Upper lobe of right lung (tissue), 1 donor: Measurements from ENCODE around the gene LPP. TPM values are rescaled to one million over a fixed set of nuclear protein-coding genes. Genes with fewer than 3 reads are reported as not detected.

Experiments used
- ATAC-seq: fragments of 200-7000 bp; cut with Tn5 transposase; one replicate; pipeline ENCODE4 v1.9.1; 2020; ENCODE audit warnings: mild to moderate bottlenecking, moderate library complexity
- DNase-seq: peaks from one replicate; pipeline ENCODE4 v3.0.0-alpha.2; 2020
- H3K27ac ChIP-seq: fragments of 200-600 bp; one replicate; pipeline ENCODE4 v1.8.0; 2022
- H3K27me3 ChIP-seq: fragments of 200-600 bp; one replicate; pipeline ENCODE4 v1.8.0; 2022; ENCODE audit warnings: mild to moderate bottlenecking
- H3K36me3 ChIP-seq: fragments of 200-600 bp; one replicate; pipeline ENCODE4 v1.8.0; 2022
- H3K4me1 ChIP-seq: fragments of 200-600 bp; one replicate; pipeline ENCODE4 v1.8.0; 2022
- H3K4me3 ChIP-seq: fragments of 200-600 bp; one replicate; pipeline ENCODE4 v1.8.0; 2022; ENCODE audit warnings: mild to moderate bottlenecking
- H3K9me3 ChIP-seq: fragments of 200-600 bp; one replicate; pipeline ENCODE4 v1.8.0; 2022
- intact Hi-C: fragments of 100-400 bp; cut with DNase I; formaldehyde crosslinking; loops from one replicate; pipeline ENCODE4 v1.11.0; 2022
- total RNA-seq: library from RNA; stranded (reverse); fragmentation: NEBNext Ultra II Directional; extraction: Animal tissue kit (Norgen Biotek cat#: 25700); gene quantifications from one replicate; pipeline ENCODE4 v1.2.1, GENCODE V29; 2021
- TF ChIP-seq, protein P1 (sequence below): fragments of 200-600 bp; IDR thresholded peaks from one replicate; pipeline ENCODE4 v1.8.0; 2022; ENCODE audit warnings: antibody characterized with exemption
- donor health status: DM: no; HTN: yes; CAD: no; lungs with severe emphysema.

Gene LPP
- total RNA-seq, 1 donor from 2014 or later = 191 TPM

DNA sequence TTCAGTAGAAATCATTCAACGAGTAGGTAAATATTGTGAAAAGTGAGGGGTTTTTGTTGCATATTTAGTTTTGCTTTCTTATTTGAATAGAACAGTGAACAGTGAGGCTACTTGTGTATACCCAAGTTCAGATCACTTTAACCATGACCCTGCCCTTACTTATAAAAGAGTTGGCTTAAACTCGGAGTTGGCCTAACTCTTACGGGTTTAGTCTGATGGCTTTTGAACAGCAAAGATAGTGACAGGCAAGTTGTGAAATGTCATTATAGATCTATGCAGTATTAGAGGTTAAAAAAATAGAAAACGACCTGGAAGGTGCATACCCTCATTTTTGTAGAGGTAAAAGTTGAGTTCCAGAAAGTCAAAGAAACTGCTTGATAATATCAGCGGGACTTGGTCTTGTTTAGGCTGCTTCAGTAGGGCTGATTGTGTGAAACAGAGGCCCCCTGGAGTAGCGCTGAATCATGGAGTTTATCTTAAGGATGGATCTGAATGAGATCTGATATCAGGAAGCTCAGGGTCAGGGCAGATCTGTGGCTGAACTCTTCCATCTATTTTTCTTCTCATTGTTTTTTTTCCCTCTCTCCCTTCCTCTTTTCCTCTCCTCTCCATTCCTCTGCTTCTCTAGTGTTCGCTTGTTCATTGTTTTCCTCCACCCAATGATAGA, 359.8 kb downstream of the LPP start:
- H3K36me3 ChIP-seq = no peaks in the 10 kb centered on the region
- no peak overlapping the region for H3K4me3 ChIP-seq
- intact Hi-C loops = no loop called here
- H3K27ac ChIP-seq = no peak overlapping the region
- TF ChIP-seq, protein P1, sequence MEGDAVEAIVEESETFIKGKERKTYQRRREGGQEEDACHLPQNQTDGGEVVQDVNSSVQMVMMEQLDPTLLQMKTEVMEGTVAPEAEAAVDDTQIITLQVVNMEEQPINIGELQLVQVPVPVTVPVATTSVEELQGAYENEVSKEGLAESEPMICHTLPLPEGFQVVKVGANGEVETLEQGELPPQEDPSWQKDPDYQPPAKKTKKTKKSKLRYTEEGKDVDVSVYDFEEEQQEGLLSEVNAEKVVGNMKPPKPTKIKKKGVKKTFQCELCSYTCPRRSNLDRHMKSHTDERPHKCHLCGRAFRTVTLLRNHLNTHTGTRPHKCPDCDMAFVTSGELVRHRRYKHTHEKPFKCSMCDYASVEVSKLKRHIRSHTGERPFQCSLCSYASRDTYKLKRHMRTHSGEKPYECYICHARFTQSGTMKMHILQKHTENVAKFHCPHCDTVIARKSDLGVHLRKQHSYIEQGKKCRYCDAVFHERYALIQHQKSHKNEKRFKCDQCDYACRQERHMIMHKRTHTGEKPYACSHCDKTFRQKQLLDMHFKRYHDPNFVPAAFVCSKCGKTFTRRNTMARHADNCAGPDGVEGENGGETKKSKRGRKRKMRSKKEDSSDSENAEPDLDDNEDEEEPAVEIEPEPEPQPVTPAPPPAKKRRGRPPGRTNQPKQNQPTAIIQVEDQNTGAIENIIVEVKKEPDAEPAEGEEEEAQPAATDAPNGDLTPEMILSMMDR = no peak
- ATAC-seq (no peak), DNase-seq (no peak)
- H3K9me3 ChIP-seq = no peaks in the 10 kb centered on the region
- H3K27me3 ChIP-seq = no peaks in the 10 kb centered on the region
- H3K4me1 ChIP-seq = no peaks in the 10 kb centered on the region

DNA sequence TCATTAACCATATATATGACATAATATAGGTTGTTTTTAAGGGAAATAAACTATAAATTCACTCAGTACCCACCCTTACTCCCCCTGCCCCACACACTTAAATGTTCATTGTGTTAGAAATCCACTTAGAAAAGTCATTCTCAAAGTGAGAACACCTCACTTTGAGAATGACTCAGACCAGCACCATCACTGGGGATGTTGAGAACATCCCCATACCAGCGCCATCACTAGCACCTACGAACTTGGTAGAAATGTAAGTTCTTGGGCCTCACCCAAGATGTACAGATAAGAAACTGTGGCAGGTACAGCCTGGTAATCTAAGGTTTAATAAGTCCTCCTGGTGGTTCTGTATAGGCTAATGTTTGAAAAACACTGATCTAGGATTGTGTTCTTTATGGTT, 362.6 kb downstream of the LPP start:
- no peaks in the 10 kb centered on the region for H3K36me3 ChIP-seq
- intact Hi-C loops = no loop called here
- ATAC-seq (no peak), DNase-seq (no peak)
- H3K9me3 ChIP-seq = no peaks in the 10 kb centered on the region
- TF ChIP-seq, protein P1 = no peak
- H3K27me3 ChIP-seq = no peaks in the 10 kb centered on the region
- no peaks in the 10 kb centered on the region for H3K4me1 ChIP-seq
- no peak overlapping the region for H3K4me3 ChIP-seq
- no peak overlapping the region for H3K27ac ChIP-seq

DNA sequence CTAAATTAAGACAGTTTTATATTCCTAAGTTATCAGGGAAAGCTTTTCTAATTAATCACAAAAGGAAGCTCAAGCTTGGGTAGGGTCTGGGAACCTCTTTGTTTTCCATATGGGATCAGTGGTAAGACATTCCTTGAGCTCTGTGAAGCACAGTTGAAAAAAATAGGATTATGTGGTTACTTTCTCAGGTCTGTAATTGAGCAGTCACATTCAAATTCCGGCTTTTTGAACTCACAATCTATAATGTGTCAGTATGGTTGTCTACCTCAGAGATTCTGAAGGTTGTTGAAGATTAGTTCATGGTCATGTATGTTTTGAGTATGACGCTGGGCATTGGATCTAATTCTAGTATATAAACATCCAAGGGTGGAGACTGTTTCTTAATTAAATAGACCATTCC, 364.5 kb downstream of the LPP start:
- ATAC-seq = no peak

DNA sequence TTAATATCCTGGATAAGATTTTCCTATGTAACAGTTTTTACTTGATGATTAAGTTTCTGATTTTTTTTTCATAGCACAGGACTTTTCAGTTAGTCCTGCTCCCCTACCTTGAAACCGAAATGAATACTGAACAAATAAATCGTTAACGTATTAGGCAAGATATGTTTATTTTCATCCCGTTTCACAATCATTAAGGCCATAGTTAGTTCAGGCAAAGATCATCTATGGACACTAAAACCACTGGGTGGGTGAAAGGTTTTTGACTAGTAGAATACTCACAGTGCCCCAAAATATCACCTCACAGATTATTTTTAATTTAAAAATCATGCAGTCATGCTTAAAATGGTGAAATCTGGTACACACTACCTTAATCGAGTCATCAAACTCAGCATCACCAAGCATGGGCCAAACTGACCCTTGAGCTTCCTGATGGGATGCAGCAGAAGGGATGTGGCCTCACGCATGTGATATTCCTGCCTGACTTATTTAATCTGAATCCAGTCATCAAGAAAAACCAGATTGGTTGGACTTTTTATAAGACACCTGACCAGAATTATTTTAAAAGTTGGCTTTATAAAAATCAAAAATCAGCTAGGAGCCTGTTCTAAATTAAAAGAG, 365.0 kb downstream of the LPP start:
- Histone ChIP-seq H3K4me1 (no peaks in the 10 kb centered on the region), H3K27ac (no peak overlapping the region), H3K4me3 (no peak overlapping the region), H3K36me3 (no peaks in the 10 kb centered on the region), H3K9me3 (no peaks in the 10 kb centered on the region), H3K27me3 (no peaks in the 10 kb centered on the region)
- intact Hi-C loops = no loop called here
- DNase-seq = no peak
- ATAC-seq = no peak
- TF ChIP-seq, protein P1 = no peak

More for the DNA sequence above, 364.5 kb downstream of the LPP start:
- no peaks in the 10 kb centered on the region for H3K9me3 ChIP-seq
- no peak overlapping the region for H3K4me3 ChIP-seq
- H3K27me3 ChIP-seq = no peaks in the 10 kb centered on the region
- TF ChIP-seq, protein P1 = no peak
- no peaks in the 10 kb centered on the region for H3K4me1 ChIP-seq
- no peak overlapping the region for H3K27ac ChIP-seq
- DNase-seq = no peak
- H3K36me3 ChIP-seq = no peaks in the 10 kb centered on the region
- intact Hi-C loops = no loop called here

DNA sequence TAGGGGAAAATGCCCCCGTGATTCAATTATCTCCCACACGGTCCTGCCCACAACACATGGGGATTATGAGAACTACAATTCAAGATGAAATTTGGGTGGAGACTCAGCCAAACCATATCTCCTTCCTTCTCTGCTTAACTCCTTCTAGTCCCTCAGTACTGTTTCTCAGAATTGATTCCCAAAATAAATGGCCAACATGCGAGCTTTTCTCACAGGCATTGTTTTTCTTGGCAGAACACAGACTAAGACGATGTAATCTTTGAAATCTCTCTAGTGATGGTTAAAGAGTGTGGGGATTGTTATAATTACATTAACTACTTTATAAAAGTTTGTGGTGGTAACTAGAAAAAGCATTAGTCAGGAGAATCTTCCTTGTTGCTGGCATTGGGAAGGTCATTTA, 366.5 kb downstream of the LPP start:
- no peaks in the 10 kb centered on the region for H3K27me3 ChIP-seq
- DNase-seq (no peak), ATAC-seq (no peak)
- TF ChIP-seq, protein P1 = no peak
- no peaks in the 10 kb centered on the region for H3K4me1 ChIP-seq
- intact Hi-C loops = no loop called here
- no peaks in the 10 kb centered on the region for H3K9me3 ChIP-seq
- H3K4me3 ChIP-seq = no peak overlapping the region
- H3K36me3 ChIP-seq = no peaks in the 10 kb centered on the region
- H3K27ac ChIP-seq = no peak overlapping the region
